Glomerular endothelial cell (primary cell): ENCODE measurements around the gene ANKDD1B. TPM values are rescaled to one million over a fixed set of nuclear protein-coding genes. Genes with fewer than 3 reads are reported as not detected.

Source experiments
- DNase-seq: peaks from one replicate; pipeline ENCODE4 v3.0.0-alpha.2; 2011; ENCODE audit warnings: low read depth, low spot score; ENCODE audit errors: extremely low read depth
- total RNA-seq: library from RNA; depleted of rRNA; stranded (reverse); fragments of >200 nt; gene quantifications from 2 replicates; pipeline ENCODE4 v1.2.3, GENCODE V29; 2015

ANKDD1B gene
- total RNA-seq, 1 donor from 2014 or later, result 0.70 TPM

- no peak for DNase-seq
These were observed 48.7 kb downstream of the ANKDD1B start for GRCh38 chr5:75659791-75660450.

DNA sequence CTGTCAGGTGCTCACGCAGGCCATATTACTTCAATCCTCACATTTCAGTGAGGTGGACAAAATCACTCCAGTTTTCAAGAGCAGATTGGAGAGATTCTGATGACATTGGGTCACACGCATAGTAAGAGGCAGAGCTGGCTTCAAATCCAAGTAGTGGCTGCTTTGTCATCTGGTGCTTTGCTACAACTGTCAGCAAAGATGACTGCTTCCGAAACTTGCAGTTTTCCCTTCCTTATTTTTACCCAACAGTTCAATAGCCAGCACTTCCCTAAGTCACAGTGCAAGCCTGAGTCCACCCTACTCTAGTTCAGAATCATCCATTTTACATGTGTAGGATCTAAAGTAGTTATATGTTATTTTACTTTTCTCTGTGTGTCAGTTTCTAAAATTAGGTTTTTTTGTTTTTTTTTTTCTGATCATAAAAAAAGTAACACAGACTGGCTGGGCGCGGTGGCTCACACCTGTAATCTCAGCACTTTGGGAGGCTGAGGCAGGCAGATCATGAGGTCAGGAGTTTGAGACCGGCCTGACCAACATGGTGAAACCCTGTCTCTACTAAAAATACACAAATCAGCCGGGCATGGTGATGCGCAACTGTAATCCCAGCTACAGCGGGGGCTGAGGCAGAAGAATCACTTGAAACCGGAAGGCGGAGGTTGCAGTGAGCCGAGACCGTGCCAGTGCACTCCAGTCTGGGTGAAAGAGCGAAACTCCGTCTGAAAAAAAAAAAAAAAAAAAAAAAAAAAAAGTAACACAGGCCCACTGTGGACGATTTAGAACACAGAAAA lies 49.6 kb downstream of the ANKDD1B start:
- no peak for DNase-seq

GRCh38 chr5:75662061-75662460 lies 50.8 kb downstream of the ANKDD1B start:
- no peak for DNase-seq

DNA sequence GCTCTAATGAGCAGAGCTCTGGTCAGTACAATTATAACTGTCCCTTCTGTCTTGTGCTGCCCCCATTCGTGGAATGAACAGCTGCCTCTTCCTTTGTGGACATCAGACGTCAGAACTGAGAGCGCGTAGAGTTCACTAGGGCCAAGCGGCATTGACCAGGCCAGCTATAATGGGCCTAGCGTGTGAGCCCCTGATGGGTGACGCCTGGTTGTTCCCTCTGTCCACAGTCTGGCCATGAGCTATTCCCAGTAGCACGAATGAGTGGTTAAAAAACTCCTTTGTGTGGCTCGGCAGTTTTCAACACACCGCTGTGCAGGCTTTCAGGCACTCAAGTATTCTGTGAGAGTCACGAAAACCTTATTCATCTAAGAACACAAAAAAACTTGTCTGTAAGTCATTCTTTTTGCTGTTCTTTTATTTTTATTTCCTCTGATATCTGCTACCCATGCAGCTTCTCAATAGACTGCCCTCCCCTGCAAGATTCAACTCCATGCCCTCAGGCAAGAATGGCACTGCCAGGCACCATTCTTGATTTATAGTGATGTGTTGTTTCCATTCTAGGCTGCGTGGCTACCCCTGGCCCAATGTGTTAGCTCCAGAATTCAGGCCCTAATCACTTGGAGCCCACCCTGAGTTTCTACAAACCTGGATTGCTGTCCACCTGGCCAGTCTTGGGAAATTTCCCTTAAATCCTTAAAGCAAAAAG lies 52.5 kb downstream of the ANKDD1B start:
- no peak for DNase-seq

DNA sequence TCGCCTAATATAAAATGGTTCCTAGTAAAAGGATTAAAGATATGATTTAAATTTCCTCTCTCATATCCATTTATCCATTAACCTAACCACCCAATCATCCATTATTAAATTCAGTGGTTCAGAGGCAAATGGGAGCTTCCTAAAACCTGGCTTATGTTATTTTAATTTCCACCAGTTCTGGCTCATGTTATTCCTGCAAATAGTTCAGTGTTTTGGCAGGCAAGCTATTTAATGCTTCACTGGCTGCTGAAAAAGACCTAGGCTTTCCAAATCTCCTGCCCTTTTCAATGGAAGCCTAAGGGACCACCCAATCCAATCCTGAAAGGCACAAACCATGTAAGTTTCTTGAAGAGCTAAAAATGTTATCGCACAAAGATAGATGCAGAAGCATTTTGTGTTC lies 53.7 kb downstream of the ANKDD1B start:
- DNase-seq, result no peak

DNA sequence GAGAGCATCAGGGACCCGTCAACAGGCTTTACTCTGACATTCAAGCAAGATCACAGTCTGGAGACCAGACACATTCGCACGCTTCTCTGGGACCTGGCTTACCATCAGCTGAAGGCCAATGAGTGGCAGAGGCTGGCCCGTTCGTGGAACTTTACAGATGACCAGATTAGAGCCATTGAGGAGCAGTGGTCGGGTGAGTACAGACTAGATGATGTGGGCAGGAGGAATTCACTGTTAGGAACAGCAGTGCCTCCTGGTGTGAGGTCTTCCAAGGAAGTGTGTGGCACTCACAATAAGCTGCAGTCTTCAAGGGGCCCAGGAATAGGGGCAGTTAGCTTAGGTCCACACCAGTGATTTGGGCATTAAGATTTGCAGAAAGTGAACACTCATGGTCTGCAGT lies 55.5 kb downstream of the ANKDD1B start:
- DNase-seq, result no peak

DNA sequence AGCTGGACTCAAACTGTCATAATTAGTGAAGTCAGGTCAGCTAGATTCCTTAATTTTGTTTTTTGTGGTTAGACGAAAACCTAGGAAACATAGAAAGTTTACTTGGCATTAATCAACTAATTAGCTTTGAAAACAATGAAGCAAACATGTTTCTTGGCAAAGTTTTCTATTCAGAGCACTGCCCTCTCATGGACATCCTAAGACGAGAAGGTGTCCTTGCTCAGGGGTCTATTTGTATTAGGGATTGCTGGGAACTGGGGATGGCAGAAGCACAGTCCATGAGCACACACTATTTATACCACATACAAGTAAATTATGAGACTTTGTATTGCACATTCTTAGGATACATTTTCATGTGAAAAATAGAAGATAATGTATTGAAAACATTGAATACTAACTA lies 56.3 kb downstream of the ANKDD1B start:
- DNase-seq, result no peak

DNA sequence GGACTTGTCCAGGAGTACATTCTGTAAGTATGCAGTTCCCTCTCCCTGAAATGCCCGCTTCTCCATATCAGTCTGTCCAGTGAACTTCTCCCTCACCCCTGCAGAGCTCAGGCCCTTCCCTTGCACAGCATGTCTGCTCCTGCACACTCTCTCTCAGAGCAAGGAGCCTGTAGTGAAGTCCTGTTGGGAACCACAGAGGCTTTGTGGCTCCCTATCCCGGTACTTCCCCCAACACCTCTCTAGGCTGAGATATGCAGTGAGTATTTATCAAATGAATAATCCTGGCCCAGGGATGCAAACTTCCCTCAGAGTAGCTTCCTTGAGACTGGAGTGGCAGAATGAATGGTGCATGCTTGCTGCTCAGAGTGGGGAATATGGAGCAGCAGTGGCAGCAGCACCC lies 57.2 kb downstream of the ANKDD1B start:
- DNase-seq, result no peak

DNA sequence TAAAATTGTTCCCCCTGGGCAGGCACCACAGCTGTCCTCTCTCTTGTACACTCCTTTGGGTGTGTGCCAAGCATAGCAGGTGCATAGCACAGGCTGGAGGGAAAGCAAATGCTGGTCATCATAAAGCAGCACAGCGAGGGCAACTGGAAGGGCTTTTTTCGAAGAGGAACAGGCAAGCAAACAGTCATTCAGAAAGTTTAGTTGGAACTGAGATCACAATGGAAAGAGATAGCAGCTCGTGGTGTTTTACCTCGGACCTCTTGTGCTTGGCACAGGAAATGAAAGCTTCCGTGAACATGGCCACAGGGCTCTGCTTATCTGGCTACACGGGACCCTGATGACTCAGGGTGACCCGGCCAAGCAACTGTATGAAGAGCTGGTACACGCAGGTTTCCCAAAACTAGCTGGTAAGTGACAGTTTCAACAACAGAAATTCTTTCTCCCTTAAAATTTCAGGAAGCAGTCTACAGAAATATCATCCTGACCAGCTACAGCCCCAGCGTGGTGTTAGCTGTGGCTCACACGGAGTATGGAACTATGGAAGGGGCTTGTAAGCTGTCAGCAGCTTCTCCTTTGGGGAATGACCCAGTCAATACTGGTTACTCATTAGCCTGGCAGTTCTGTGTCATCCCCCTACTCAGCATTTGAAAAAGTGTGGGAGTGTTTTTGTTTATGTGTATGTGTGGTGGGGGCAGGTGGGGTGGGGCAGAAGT lies 57.9 kb downstream of the ANKDD1B start:
- peak; percentile 79 for DNase-seq

DNA sequence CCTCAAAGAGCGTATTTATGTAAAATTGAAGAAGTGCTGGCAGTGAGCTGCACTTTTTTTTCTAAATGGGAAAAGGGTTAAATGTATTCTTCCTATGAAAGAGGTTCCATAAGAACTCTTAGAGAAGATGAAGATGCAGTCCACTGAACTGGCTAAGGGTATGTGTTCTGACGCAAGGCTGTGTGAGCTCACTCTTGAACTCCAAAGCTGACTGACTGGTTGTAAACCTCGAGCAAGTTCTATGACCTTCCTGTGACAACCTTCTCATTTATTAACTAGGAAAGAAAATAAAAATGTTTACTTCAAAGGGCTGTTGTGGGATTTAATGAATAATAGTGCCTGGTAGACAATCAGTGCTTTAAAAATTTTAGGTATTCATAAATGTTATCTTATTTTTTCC lies 59.3 kb downstream of the ANKDD1B start:
- DNase-seq, result no peak

DNA sequence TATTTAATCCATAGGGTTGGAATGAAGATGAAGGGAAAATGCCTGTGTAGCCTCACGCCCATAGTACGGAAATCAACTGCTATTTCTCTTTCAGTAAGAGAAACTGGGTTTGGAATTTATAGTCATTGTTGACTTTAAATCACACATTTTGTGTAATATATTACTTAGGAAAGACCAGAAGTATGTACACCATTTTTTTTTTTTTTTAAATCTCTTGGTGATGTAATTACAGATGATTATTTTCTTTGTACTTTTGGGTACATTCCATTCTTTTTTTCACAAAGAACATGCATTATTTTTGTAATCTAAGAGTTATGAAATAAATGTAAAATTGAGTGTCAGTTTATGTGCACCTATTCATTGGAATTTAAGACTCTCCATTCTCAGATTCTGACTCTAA lies 60.3 kb downstream of the ANKDD1B start:
- no peak for DNase-seq

DNA sequence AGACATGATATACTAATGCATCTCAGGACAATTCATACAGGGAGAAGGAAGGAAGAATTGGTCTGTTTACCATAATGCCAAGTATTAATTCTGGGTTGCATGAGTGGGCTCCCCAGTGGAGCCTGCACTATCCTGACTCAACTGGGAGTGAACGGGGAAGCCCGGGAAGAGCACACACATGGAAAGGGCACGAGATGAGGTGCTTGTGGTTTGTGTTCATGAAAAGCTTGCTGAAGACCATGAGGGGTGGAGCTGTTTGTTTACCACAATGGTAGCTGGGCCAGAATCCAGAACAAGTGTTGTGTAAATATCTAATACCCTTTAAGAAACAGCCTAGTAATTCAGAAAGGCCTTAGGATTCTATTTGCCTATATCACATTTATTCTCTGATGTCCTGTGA lies 61.4 kb downstream of the ANKDD1B start:
- DNase-seq, result no peak

- DNase-seq, result no peak
These were observed 64.5 kb downstream of the ANKDD1B start for GRCh38 chr5:75675783-75676182.

- DNase-seq, result peak; percentile 44
These were observed 66.4 kb downstream of the ANKDD1B start for GRCh38 chr5:75677607-75678006.

GRCh38 chr5:75678155-75678554 lies 66.9 kb downstream of the ANKDD1B start:
- no peak for DNase-seq

DNA sequence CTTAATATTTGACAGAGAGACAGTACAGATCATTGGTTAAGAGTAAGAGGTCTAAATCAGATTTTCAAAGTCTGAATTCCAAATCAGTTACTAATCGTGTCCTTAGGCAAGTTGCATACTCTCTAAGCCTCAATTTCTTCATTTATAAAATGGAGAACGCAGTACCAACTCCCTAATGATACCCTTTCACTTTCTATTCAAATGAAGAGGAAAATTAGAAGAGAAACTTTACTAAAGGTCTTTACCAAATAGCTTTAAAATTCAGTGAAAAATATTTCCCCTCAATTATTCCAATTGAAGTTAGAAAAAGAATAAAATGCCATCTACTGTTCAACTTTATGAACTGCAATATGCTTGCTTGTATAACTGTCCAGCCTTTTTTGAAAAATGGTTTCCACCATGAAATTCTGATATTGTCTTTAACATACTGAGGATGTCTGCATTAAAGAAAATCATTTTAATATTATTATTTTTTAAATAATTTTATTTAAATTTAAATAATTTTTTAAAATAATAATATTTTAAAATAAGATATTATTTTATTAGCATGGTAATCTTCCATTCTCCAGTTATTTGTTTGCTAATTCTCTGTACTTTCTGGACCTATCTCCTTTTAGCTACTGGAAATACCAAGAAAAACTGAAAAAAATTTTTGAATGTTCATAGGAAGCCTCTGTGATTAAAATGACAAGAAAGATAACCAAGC lies 70.0 kb downstream of the ANKDD1B start:
- DNase-seq, result no peak

GRCh38 chr5:75685141-75685540 lies 73.9 kb downstream of the ANKDD1B start:
- no peak for DNase-seq

- no peak for DNase-seq
These were observed 75.2 kb downstream of the ANKDD1B start for GRCh38 chr5:75686480-75686879.

DNA sequence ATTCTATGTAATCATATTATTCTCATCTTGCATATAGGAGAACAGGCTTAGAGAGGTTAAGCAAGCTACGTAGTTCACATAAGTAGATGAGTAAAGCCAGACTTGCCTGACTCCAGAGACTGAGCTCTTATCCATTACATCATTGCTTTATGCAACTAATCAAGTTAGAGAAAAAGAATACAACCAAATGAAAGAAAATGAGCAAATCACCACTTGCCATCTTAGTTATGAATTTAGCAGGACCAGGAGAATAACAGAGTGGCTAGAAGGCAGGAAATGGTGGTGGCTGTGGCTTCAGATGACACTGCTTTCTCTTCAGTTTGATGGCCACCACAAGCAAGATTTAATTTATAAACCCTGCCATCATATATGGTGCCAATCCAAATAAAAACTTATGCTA lies 79.4 kb downstream of the ANKDD1B start:
- no peak for DNase-seq

GRCh38 chr5:75694781-75695180 lies 83.5 kb downstream of the ANKDD1B start:
- DNase-seq, result no peak
